ENCODE results near the gene ASB12.

The ASB12 gene

DNA sequence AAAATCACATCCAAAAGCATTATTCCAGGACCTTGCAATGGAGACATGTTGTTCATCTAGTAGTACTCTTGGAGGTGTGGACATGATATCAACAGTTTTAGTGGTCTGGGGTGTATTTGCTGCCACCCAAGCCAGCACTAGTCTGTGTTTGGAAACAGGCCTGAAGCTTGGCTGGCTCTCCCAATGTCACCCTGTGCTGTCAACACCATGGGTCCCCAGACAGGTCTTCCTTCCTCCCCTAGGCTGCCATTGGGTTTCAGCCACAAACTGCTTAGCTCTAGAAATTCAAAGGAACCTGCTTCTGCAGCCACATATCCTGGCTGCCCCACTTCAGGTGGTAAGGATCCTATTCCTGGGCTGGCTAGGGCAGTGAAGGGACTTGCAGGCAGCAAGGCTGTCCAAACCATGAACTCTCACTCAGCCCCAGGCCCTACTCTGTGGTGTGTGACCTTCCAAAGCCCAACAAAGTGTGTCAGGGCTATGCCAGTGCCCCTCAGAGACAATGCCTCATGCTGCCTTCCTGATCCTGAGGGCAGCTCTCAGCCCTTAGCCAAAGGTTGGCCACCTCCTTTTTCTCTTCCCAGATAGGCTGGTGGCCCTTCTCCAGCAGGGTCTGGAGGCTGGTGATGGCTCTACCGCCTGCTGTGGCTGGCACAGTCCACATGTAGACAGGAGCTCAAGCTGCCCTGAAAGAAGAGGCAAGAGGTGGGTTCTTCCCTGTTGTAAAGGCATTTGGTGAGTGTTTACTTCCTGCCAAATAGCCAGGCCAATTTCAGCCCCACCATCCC, 43.2 kb downstream of the ASB12 start:
- DNase-seq: no peak

DNA sequence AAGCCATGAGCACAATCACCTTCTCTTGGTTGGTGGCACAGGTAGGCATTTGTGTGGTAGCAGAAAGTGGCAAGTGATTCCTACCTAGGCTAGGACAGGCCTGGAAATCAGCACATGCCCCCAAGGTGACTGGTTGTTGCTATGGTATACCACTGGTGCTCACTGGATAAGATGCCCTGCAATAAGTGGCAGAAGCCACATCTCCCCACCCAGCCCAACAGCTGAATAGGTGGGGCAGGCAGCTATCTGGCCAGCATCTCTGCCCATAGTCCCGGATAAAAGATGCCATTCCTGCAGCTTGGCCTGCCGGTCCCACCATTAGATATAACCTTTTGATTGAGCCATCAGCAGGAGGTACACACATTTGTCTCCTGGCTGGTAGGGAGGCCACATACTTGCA, 46.0 kb downstream of the ASB12 start:
- no peak for DNase-seq

DNA sequence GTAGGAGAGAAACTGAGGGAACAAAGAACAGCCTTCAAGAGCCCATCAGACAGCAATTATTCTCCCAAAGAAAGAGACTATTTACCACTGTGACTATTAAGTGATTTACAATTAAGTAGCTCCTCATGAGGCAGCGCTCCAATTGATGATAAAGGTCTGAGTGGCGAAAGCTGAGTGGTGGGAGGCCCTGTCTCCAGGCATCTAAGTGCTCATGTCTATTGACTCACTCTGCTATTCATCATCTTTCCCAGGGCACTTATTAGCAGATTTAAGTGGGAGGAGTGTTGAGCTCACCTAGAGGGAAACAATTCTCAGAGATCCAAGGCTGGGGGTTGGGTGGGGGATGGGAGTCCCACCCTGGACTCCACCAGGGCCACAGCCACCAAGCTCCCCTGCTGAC, 48.2 kb downstream of the ASB12 start:
- no peak for DNase-seq

DNA sequence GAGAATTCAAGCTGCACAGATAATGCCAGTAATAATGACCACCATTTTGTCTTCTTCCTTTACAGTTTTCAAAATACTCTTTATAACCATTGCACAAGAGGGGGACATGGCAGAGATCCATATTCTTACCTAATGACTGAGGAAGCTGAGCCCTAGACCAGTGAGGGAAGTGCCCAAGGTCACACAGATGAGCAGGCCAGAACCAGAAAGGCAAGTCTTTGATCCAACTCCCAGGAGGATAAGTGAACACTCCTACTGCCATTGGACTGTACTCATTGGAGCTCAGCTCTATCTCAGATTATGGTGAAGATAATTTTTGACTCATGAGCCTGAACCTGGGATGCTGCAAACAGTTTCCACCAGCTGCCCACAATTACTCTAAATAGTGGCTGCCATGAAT, 53.5 kb downstream of the ASB12 start:
- DNase-seq: no peak
